K562 (cell line): Measurements from ENCODE around the gene ST6GAL1. TPM values are rescaled to one million over a fixed set of nuclear protein-coding genes. Genes with fewer than 3 reads are reported as not detected.
A peak's percentile ranks its signal among the peaks of the same experiment; 100 is the strongest.
"Not testable (repeated sequence)": the region's sequence is repeated elsewhere in the genome, so short reads cannot be mapped to it uniquely, and the experiment has no call there.

ENCODE experiments used
- ATAC-seq: fragments of 200-7000 bp; cut with Tn5 transposase; 3 replicates; pipeline ENCODE4 v1.9.1; 2020; ENCODE audit warnings: moderate library complexity
- BruUV-seq: library from RNA; stranded (reverse); fragments of 400-500 nt; replicated peaks from 2 replicates; lab custom pipeline; 2021; lab: Mats Ljungman, UMichigan
- CTCF ChIA-PET: fragments of 300-600 bp; formaldehyde crosslinking; extraction: SDS; loops from one replicate; lab custom pipeline; 2021; ENCODE audit warnings: low intra/inter-chr PET ratio; lab: Yijun Ruan, JAX
- POLR2A ChIA-PET: fragments of 300-600, 350-650 bp; sonication (Branson Sonifier 250); formaldehyde crosslinking; extraction: SDS; loops from one replicate; lab custom pipeline; 2021; ENCODE audit warnings: antibody characterized with exemption, inconsistent platforms; lab: Yijun Ruan, JAX
- DNase-seq, 4 experiments: peaks; one replicate each; pipeline versions ENCODE4 v3.0.0 to v3.0.0-alpha.2; 2011 to 2018; ENCODE audit warnings: low spot score in 3 of 4, mixed read lengths in 3 of 4; ENCODE audit errors: extremely low read depth in 1 of 4
- FAIRE-seq: peaks from 2 replicates; lab custom pipeline; 2011; peaks lifted over from hg19 to GRCh38; lab: Jason Lieb, UNC
- H2AFZ ChIP-seq: 2 replicates; pipeline ENCODE4 v1.6.0; 2011; ENCODE audit warnings: low read depth, low read length, control low read depth, inconsistent platforms
- H3K27ac ChIP-seq: fragments of 200-600 bp; 3 replicates; pipeline ENCODE4 v1.8.0; 2011; ENCODE audit warnings: low read depth, mild to moderate bottlenecking, control low read depth, inconsistent platforms, low read length, moderate library complexity, mixed read lengths; ENCODE audit errors: extremely low read depth
- H3K27me3 ChIP-seq, 2 experiments: fragments of 300-600 bp in 1 of 2; 2 replicates in 1 of 2; 3 replicates in 1 of 2; pipeline versions ENCODE4 v1.6.0 to v1.8.0; 2011; ENCODE audit warnings: inconsistent platforms in 2 of 2, low read length in 2 of 2, mild to moderate bottlenecking in 1 of 2, mixed read lengths in 1 of 2, moderate library complexity in 1 of 2; ENCODE audit not compliant: control insufficient read depth in 2 of 2, insufficient read depth in 2 of 2
- H3K36me3 ChIP-seq: fragments of 300-600 bp; 3 replicates; pipeline ENCODE4 v1.8.0; 2011; ENCODE audit warnings: mild to moderate bottlenecking, low read length, inconsistent platforms; ENCODE audit not compliant: control insufficient read depth, insufficient read depth
- H3K4me1 ChIP-seq, 2 experiments: fragments of 200-600 bp in 1 of 2; replicated peaks in 1 of 2; 2 replicates in 1 of 2; 3 replicates in 1 of 2; pipeline versions ENCODE4 v1.5.1 to v1.8.0; 2011; ENCODE audit warnings: inconsistent platforms in 2 of 2, low read length in 2 of 2, mild to moderate bottlenecking in 1 of 2, mixed read lengths in 1 of 2, moderate library complexity in 1 of 2; ENCODE audit not compliant: control insufficient read depth in 2 of 2, insufficient read depth in 2 of 2
- H3K4me2 ChIP-seq: 2 replicates; pipeline ENCODE4 v1.6.1; 2011; ENCODE audit warnings: low read length, control low read depth, inconsistent platforms, mixed read lengths; ENCODE audit not compliant: insufficient read depth
- H3K4me3 ChIP-seq: fragments of 200-600 bp; sonication (generic), shearing (Covaris generic); 2 replicates; pipeline ENCODE4 v1.5.1; 2016; ENCODE audit warnings: control low read depth, inconsistent platforms
- H3K79me2 ChIP-seq: fragments of 200-600 bp; 3 replicates; pipeline ENCODE4 v1.8.0; 2011; ENCODE audit warnings: low read length, inconsistent platforms; ENCODE audit not compliant: control insufficient read depth, insufficient read depth
- H3K9ac ChIP-seq, 2 experiments: 2 replicates each; pipeline versions ENCODE4 v1.6.0 to v1.6.1; 2011; ENCODE audit warnings: low read depth in 2 of 2, low read length in 2 of 2, control low read depth in 1 of 2, inconsistent platforms in 1 of 2, mild to moderate bottlenecking in 1 of 2, mixed read lengths in 1 of 2; ENCODE audit not compliant: insufficient read depth in 1 of 2
- H3K9me1 ChIP-seq: one replicate; pipeline ENCODE4 v1.6.0; 2011; ENCODE audit warnings: inconsistent platforms, mild to moderate bottlenecking, low read length, moderate library complexity; ENCODE audit not compliant: control insufficient read depth, insufficient read depth
- H3K9me3 ChIP-seq: replicated peaks from 2 replicates; pipeline ENCODE4 v1.5.1; 2011; ENCODE audit warnings: low read depth, low read length, inconsistent platforms; ENCODE audit not compliant: control insufficient read depth, insufficient read depth
- H4K20me1 ChIP-seq: replicated peaks from 2 replicates; pipeline ENCODE4 v1.6.1; 2011; ENCODE audit warnings: low read length, inconsistent platforms, mixed read lengths; ENCODE audit not compliant: control insufficient read depth, insufficient read depth
- ELF1 ChIP-seq: fragments of 200-800 bp; sonication (Bioruptor generic); IDR thresholded peaks from 2 replicates; pipeline ENCODE4 v1.6.1; 2016; ENCODE audit warnings: missing genetic modification characterization, missing compliant biosample characterization
- GABPB1 ChIP-seq: sonication (generic); formaldehyde crosslinking; IDR thresholded peaks from 2 replicates; pipeline ENCODE4 v1.8.0; 2022; ENCODE audit warnings: mild to moderate bottlenecking, missing genetic modification reagents
- KAT7 ChIP-seq: sonication (generic); formaldehyde crosslinking; IDR thresholded peaks from 2 replicates; pipeline ENCODE4 v1.8.0; 2022; ENCODE audit warnings: missing genetic modification reagents, mild to moderate bottlenecking, borderline replicate concordance
- MCM3 ChIP-seq: fragments of 450-650 bp; IDR thresholded peaks from 2 replicates; pipeline ENCODE4 v1.6.1; 2016
- ZNF174 ChIP-seq: fragments of 250-450 bp; sonication (Bioruptor Pico); IDR thresholded peaks from 2 replicates; pipeline ENCODE4 v1.4.0; 2020; ENCODE audit warnings: mild to moderate bottlenecking
- WGBS: fragments of 100-300 bp; shearing (Covaris generic); methylation state at CpG from one replicate; pipeline ENCODE4 v1.1.6; 2016; ENCODE audit warnings: low coverage, mixed read lengths; ENCODE audit not compliant: insufficient coverage; ENCODE audit errors: missing lambda C conversion rate; 5-methylcytosine and 5-hydroxymethylcytosine counted together
- in situ Hi-C: fragments of 300-500 bp; cut with MboI; formaldehyde crosslinking; loops from 4 replicates; pipeline ENCODE4 v1.15.0; 2018; ENCODE audit warnings: inconsistent platforms, mixed read lengths
- intact Hi-C: fragments of 100-400 bp; cut with micrococcal nuclease; formaldehyde crosslinking; loops from 2 replicates; pipeline ENCODE4 v1.14.2; 2022
- polyA plus RNA-seq, 8 experiments: library from polyadenylated mRNA; depleted of rRNA in 4 of 8; stranded (reverse) in 5 of 8; unstranded in 3 of 8; fragments of >200 nt; fragmentation: Nextera tagmentation in 2 of 8; fragmentation: Illumina TruSeq in 1 of 8; extraction: Ambion mirVana in 2 of 8; extraction: Trizol in 1 of 8; gene quantifications; 2 replicates each; pipeline versions ENCODE4 v1.2.1 to v1.2.3, GENCODE V29; 2011 to 2014; ENCODE audit warnings: inconsistent platforms in 1 of 8, missing spikeins in 1 of 8
- total RNA-seq, 7 experiments: library from RNA; depleted of rRNA in 6 of 7; stranded (reverse); fragments of >200 nt in 6 of 7; fragmentation: Illumina TruSeq in 2 of 7; extraction: Trizol in 2 of 7; gene quantifications; 2 replicates each; pipeline versions ENCODE4 v1.2.1 to v1.2.3, GENCODE V29; 2011 to 2021; ENCODE audit warnings: low replicate concordance in 1 of 7

ST6GAL1 gene
- total and polyA plus RNA-seq, 9 of the 15 experiments (the other 6 are each of a cell fraction or from before 2014, with no cell fraction given) = 31.9 to 145 (median 71.0) TPM

DNA sequence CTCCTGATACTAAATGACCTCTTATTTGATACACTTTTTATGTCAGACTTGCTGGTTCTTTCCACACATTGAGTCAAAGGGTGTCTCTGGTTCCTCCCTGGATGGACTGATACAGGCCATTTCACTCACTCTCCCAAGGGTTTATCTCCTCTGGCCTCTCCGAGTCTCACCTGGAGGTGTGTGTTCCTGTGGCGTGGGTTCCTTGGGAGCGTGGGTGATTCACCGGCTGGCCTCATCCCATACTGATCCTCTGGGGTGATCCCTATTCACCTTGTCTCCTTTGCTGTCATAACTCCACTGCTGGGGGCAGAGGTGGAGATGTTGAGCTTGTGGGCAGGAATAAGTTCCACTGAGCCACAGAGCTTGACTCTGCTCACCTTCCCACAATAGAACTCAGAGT, 61.1 kb downstream of the ST6GAL1 start:
- intact Hi-C loops (no loop called here), in situ Hi-C loops (no loop called here)
- POLR2A ChIA-PET = no interaction called here
- H3K79me2 ChIP-seq = peaks cover 32% of the 10 kb centered on the region
- peaks cover 8 to 36% of the 10 kb centered on the region in 2 experiments for H3K4me1 ChIP-seq
- H2AFZ ChIP-seq = no peak overlapping the region
- peak overlapping the region in 1 of 2 experiments; percentile 80; a peak in 1 of 4 replicates for H3K9ac ChIP-seq
- BruUV-seq = no TSS peak
- H3K4me2 ChIP-seq = no peak overlapping the region
- H3K27me3 ChIP-seq = no peaks in the 10 kb centered on the region
- TF ChIP-seq ZNF174 (CRISPR knock-in tag) (no peak), ELF1 (tag) (no peak), KAT7 (CRISPR knock-in tag) (0 out of 2 replicates have a peak, but pooled peaks have one; percentile 37), MCM3 (no peak), GABPB1 (CRISPR knock-in tag) (0 out of 2 replicates have a peak, but pooled peaks have one; percentile 24)
- FAIRE-seq (no peak), ATAC-seq (no peak), DNase-seq (no peak)
- peaks cover 2% of the 10 kb centered on the region for H3K9me1 ChIP-seq
- H4K20me1 ChIP-seq = no peaks in the 10 kb centered on the region
- H3K9me3 ChIP-seq = no peaks in the 10 kb centered on the region
- H3K27ac ChIP-seq = no peak overlapping the region; the same call in 2 of the 3 replicates
- CTCF ChIA-PET = no interaction called here
- peaks cover 63% of the 10 kb centered on the region; the same call in 2 of the 3 replicates for H3K36me3 ChIP-seq
- 79% methylated on average over 4 of the region's 4 CpGs for WGBS
- H3K4me3 ChIP-seq = no peak overlapping the region

DNA sequence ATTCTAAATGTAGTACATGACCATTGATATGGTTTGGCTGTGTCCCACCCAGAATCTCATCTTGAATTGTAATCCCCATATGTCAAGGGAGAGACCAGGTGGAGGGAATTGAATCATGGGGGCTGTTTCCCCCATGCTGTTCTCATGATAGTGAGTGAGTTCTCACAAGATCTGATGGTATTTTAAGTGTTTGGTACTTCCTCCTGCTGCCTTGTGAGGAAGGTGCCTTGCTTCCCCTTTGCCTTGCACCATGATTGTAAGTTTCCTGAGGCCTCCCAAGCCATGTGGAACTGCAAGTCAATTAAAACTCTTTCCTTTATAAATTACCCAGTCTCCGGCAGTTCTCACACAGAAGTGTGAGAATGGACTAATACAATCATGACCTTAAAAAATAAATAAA, 61.8 kb downstream of the ST6GAL1 start:
- H2AFZ ChIP-seq, CTCF ChIA-PET, in situ Hi-C loops, H3K4me3 ChIP-seq, H3K4me2 ChIP-seq, intact Hi-C loops, BruUV-seq, ATAC-seq, DNase-seq, H3K9me3 ChIP-seq, FAIRE-seq, POLR2A ChIA-PET, H3K27ac ChIP-seq, H4K20me1 ChIP-seq, H3K9ac ChIP-seq, H3K27me3 ChIP-seq, H3K9me1 ChIP-seq: not testable (repeated sequence)
- Histone ChIP-seq H3K4me1 (peaks cover 13 to 38% of the 10 kb centered on the region in 2 experiments), H3K36me3 (peaks cover 62% of the 10 kb centered on the region; the same call in 2 of the 3 replicates), H3K79me2 (peaks cover 37% of the 10 kb centered on the region)
- WGBS = 85% methylated on average over 1 of the region's 1 CpG
